Hepatocyte (in vitro differentiated cells): ENCODE results near the gene SNHG17. TPM values are rescaled to one million over a fixed set of nuclear protein-coding genes. Genes with fewer than 3 reads are reported as not detected.

ENCODE experiments used
- DNase-seq: peaks from one replicate; pipeline ENCODE4 v3.0.0-alpha.2; 2016; ENCODE audit warnings: low spot score
- H2AFZ ChIP-seq: fragments of 200-600 bp; sonication (generic); 2 replicates; pipeline ENCODE4 v1.6.0; 2016; ENCODE audit warnings: antibody characterized with exemption, mild to moderate bottlenecking
- H3K27ac ChIP-seq: fragments of 200-600 bp; sonication (generic); 2 replicates; pipeline ENCODE4 v1.5.1; 2016; ENCODE audit warnings: mild to moderate bottlenecking
- H3K27me3 ChIP-seq: fragments of 200-600 bp; sonication (generic); 2 replicates; pipeline ENCODE4 v1.6.1; 2016
- H3K36me3 ChIP-seq: fragments of 200-600 bp; sonication (generic); replicated peaks from 2 replicates; pipeline ENCODE4 v1.5.1; 2016; ENCODE audit warnings: low read depth; ENCODE audit not compliant: insufficient read depth
- H3K4me1 ChIP-seq: fragments of 200-600 bp; sonication (generic); 2 replicates; pipeline ENCODE4 v1.5.1; 2016; ENCODE audit warnings: mild to moderate bottlenecking, moderate library complexity; ENCODE audit not compliant: insufficient read depth
- H3K4me2 ChIP-seq: fragments of 200-600 bp; sonication (generic); 2 replicates; pipeline ENCODE4 v1.6.0; 2016
- H3K4me3 ChIP-seq: fragments of 200-600 bp; sonication (generic); 2 replicates; pipeline ENCODE4 v1.5.1; 2016; ENCODE audit warnings: mild to moderate bottlenecking
- H3K79me2 ChIP-seq: fragments of 200-600 bp; sonication (generic); 2 replicates; pipeline ENCODE4 v1.6.0; 2017; ENCODE audit warnings: mild to moderate bottlenecking
- H3K9me2 ChIP-seq: fragments of 200-600 bp; sonication (generic); replicated peaks from 2 replicates; pipeline ENCODE4 v1.6.0; 2017; ENCODE audit warnings: mild to moderate bottlenecking; ENCODE audit not compliant: insufficient read depth
- H3K9me3 ChIP-seq: fragments of 200-600 bp; sonication (generic); 2 replicates; pipeline ENCODE4 v1.5.1; 2016; ENCODE audit warnings: low read depth, mild to moderate bottlenecking
- H4K20me1 ChIP-seq: fragments of 200-600 bp; sonication (generic); 2 replicates; pipeline ENCODE4 v1.6.0; 2016; ENCODE audit warnings: mild to moderate bottlenecking; ENCODE audit not compliant: insufficient read depth, poor library complexity, severe bottlenecking
- CTCF ChIP-seq: fragments of 200-600 bp; sonication (generic); IDR thresholded peaks from 2 replicates; pipeline ENCODE4 v1.5.1; 2016; ENCODE audit warnings: antibody characterized with exemption, mild to moderate bottlenecking; ENCODE audit not compliant: poor library complexity
- EZH2 ChIP-seq: fragments of 200-600 bp; sonication (generic); IDR thresholded peaks from 2 replicates; pipeline ENCODE4 v1.6.1; 2016; ENCODE audit warnings: antibody characterized with exemption, mild to moderate bottlenecking, borderline replicate concordance
- EZH2phosphoT487 ChIP-seq: fragments of 200-600 bp; sonication (generic); IDR thresholded peaks from one replicate; pipeline ENCODE4 v1.6.1; 2018; ENCODE audit warnings: antibody characterized with exemption, mild to moderate bottlenecking, low read depth, moderate library complexity; ENCODE audit not compliant: unreplicated experiment, severe bottlenecking
- WGBS: methylation state at CpG from one replicate; pipeline ENCODE4 v1.1.6; 2016; ENCODE audit warnings: low lambda C conversion rate; ENCODE audit errors: missing lambda C conversion rate; 5-methylcytosine and 5-hydroxymethylcytosine counted together
- polyA plus RNA-seq: library from polyadenylated mRNA; unstranded; fragments of >200 nt; fragmentation: Nextera tagmentation; extraction: Ambion mirVana; gene quantifications from 2 replicates; pipeline ENCODE4 v1.2.1, GENCODE V29; 2016
- total RNA-seq: library from RNA; depleted of rRNA; stranded (reverse); fragments of >200 nt; gene quantifications from 2 replicates; pipeline ENCODE4 v1.2.3, GENCODE V29; 2014

SNHG17 gene
- total and polyA plus RNA-seq, 2 experiments from 2014 or later, result 8.5 to 24.3 TPM

DNA sequence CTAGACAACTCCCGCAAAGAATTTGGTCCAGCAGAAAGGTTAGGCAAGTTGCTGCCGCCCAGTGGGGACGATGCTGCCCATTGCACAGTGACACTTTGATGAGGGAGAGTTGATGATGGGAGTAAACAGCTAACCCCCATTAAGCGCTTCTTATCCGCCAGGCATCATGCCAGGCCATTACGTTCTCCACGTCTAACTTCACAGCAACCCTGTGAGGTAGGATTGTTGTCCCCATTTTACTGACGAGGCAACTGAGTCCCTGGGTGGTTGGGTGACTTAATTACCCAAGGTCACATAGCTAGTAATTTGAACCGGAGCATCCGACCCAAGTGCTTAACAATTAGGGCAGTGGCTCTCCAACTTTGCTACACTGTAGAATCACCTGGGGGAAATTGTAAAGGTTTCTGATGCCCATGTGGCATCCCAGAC is 38.3 kb upstream of the SNHG17 start:
- peak; percentile 59 for DNase-seq
- Histone ChIP-seq H3K79me2 (peaks cover 54% of the 10 kb centered on the region), H3K9me2 (no peaks in the 10 kb centered on the region), H3K4me3 (peak overlapping the region; percentile 87), H4K20me1 (peaks cover 26% of the 10 kb centered on the region), H3K4me1 (peaks cover 15% of the 10 kb centered on the region), H3K36me3 (no peaks in the 10 kb centered on the region), H2AFZ (peak overlapping the region; percentile 57), H3K4me2 (peak overlapping the region; percentile 94), H3K27me3 (no peaks in the 10 kb centered on the region), H3K27ac (peak overlapping the region; percentile 81), H3K9me3 (no peaks in the 10 kb centered on the region)
- WGBS, result 17% methylated on average over 10 of the region's 10 CpGs
- TF ChIP-seq CTCF (no peak), EZH2phosphoT487 (no peak), EZH2 (no peak)

GRCh38 chr20:38472513-38473366 is 37.6 kb upstream of the SNHG17 start, which contains the start of gene RALGAPB:
TSS of gene RALGAPB (plus strand) at chr20:38472843. CDS start at chr20:38488433, 15,590 bp downstream.
- H3K79me2 ChIP-seq, result peaks cover 47% of the 10 kb centered on the region
- H3K27ac ChIP-seq, result peak within 1 kb of the TSS; percentile 81
- peak within 1 kb of the TSS; percentile 87 for H3K4me3 ChIP-seq
- peaks cover 19% of the 10 kb centered on the region for H4K20me1 ChIP-seq
- H3K9me3 ChIP-seq, result no peaks in the 10 kb centered on the region
- TF ChIP-seq CTCF (peak; percentile 45), EZH2 (no peak)
- peak; percentile 100 for DNase-seq
- peak within 1 kb of the TSS; percentile 82 for H2AFZ ChIP-seq
- H3K4me1 ChIP-seq, result peaks cover 15% of the 10 kb centered on the region
- no peaks in the 10 kb centered on the region for H3K27me3 ChIP-seq
- H3K9me2 ChIP-seq, result no peaks in the 10 kb centered on the region
- H3K4me2 ChIP-seq, result peak within 1 kb of the TSS; percentile 94
- no peaks in the 10 kb centered on the region for H3K36me3 ChIP-seq
- 0% methylated on average over 67 of the region's 81 CpGs for WGBS

DNA sequence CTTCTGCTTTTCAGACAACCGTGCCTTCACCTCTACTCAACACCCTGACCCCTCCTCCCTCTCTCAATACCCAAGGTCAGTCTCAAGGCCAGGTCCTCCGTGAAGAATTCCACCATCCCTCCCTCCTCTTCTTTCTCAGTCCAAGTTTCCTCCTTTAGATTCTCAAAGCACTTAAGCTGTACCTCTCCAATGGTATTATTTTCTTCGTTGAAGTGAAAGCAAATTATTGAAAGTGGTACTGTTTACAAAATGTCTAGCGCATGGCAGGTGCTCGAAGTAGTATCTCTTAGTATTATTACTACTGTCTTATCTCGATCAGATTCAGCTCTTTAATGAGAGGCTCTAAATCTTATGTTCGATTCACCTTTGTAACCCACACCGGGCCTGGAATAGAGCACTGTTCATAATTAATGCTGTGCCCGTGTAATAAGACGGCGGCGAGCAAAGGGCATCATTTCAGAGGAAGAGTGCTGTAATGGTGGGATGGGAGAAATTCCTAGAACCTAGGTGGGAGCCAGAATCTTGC is 36.9 kb upstream of the SNHG17 start:
- WGBS, result 31% methylated on average over 12 of the region's 12 CpGs
- H2AFZ ChIP-seq, result peak overlapping the region; percentile 82
- H3K9me2 ChIP-seq, result no peaks in the 10 kb centered on the region
- H3K36me3 ChIP-seq, result no peaks in the 10 kb centered on the region
- peak; percentile 11 for DNase-seq
- H3K4me1 ChIP-seq, result peaks cover 15% of the 10 kb centered on the region
- H3K27me3 ChIP-seq, result no peaks in the 10 kb centered on the region
- peak overlapping the region; percentile 78 for H3K4me2 ChIP-seq
- H3K4me3 ChIP-seq, result peak overlapping the region; percentile 28
- TF ChIP-seq EZH2 (no peak), CTCF (no peak), EZH2phosphoT487 (no peak)
- peak overlapping the region; percentile 79 for H3K27ac ChIP-seq
- peaks cover 17% of the 10 kb centered on the region for H4K20me1 ChIP-seq
- peaks cover 40% of the 10 kb centered on the region for H3K79me2 ChIP-seq
- H3K9me3 ChIP-seq, result no peaks in the 10 kb centered on the region
